Kidney (tissue), 14 donors: Measurements from ENCODE around the gene CMAS. TPM values are rescaled to one million over a fixed set of nuclear protein-coding genes. Genes with fewer than 3 reads are reported as not detected.
"Not testable (repeated sequence)": the region's sequence is repeated elsewhere in the genome, so short reads cannot be mapped to it uniquely, and the experiment has no call there.

ENCODE experiments used
- DNase-seq, 5 donors: peaks; one replicate each; pipeline ENCODE4 v3.0.0-alpha.2; 2013 to 2020
- FAIRE-seq: peaks from 2 replicates; lab custom pipeline; 2012; peaks lifted over from hg19 to GRCh38; lab: Jason Lieb, UNC
- H3K27ac ChIP-seq, 2 donors: one replicate each; pipeline ENCODE4 v1.7.0; 2013; ENCODE audit warnings: low read depth in 2 of 2, low read length in 2 of 2, inconsistent platforms in 1 of 2
- H3K27me3 ChIP-seq: one replicate; pipeline ENCODE4 v1.7.1; 2013; ENCODE audit warnings: low read length, inconsistent platforms; ENCODE audit not compliant: control insufficient read depth, insufficient read depth
- H3K36me3 ChIP-seq, 3 donors: one replicate each; pipeline versions ENCODE4 v1.7.0 to v1.7.1; 2013; ENCODE audit warnings: low read length in 3 of 3, control low read depth in 1 of 3, inconsistent platforms in 1 of 3; ENCODE audit not compliant: insufficient read depth in 3 of 3, control insufficient read depth in 2 of 3
- H3K4me1 ChIP-seq, 3 donors: one replicate each; pipeline versions ENCODE4 v1.7.0 to v1.7.1; 2013; ENCODE audit warnings: low read length in 3 of 3, inconsistent platforms in 1 of 3, low read depth in 1 of 3; ENCODE audit not compliant: control insufficient read depth in 2 of 3, insufficient read depth in 2 of 3
- H3K4me3 ChIP-seq, 3 donors: one replicate each; pipeline versions ENCODE4 v1.7.0 to v1.8.1; 2013; ENCODE audit warnings: low read length in 3 of 3, control low read depth in 1 of 3, inconsistent platforms in 1 of 3
- H3K9ac ChIP-seq, 3 donors: one replicate each; pipeline versions ENCODE4 v1.7.0 to v1.7.1; 2013; ENCODE audit warnings: low read length in 3 of 3, control low read depth in 1 of 3, inconsistent platforms in 1 of 3
- H3K9me3 ChIP-seq, 3 donors: one replicate each; pipeline versions ENCODE4 v1.7.0 to v1.7.1; 2013; ENCODE audit warnings: low read length in 3 of 3, control low read depth in 1 of 3, inconsistent platforms in 1 of 3; ENCODE audit not compliant: control insufficient read depth in 2 of 3, insufficient read depth in 1 of 3
- intact Hi-C: fragments of 100-400 bp; cut with DNase I; formaldehyde crosslinking; loops from one replicate; pipeline ENCODE4 v1.11.1; 2022
- polyA plus RNA-seq: library from polyadenylated mRNA; stranded (reverse); fragments of 350-450 nt; fragmentation: Illumina TruSeq; extraction: RNeasy Lipid Tissue Mini Kit (QIAGEN cat#74804); gene quantifications from one replicate; pipeline ENCODE4 v1.2.3, GENCODE V29; 2014; ENCODE audit warnings: low read depth, low replicate concordance; ENCODE audit not compliant: insufficient read depth
- total RNA-seq: library from RNA; stranded (reverse); fragmentation: NEBNext Ultra II Directional; extraction: Animal tissue kit (Norgen Biotek cat#: 25700); gene quantifications from one replicate; pipeline ENCODE4 v1.2.1, GENCODE V29; 2021
- TF ChIP-seq, protein P1 (sequence below): IDR thresholded peaks from 3 replicates; pipeline ENCODE4 v1.5.1; 2012; ENCODE audit warnings: mild to moderate bottlenecking, moderate library complexity, borderline replicate concordance; ENCODE audit not compliant: insufficient read depth; ENCODE audit errors: extremely low read depth
- donor health status: control.
- donor health status: control.
- donor health status: control.
- donor health status: control.
- donor health status: control.
- donor health status: DM: yes; HTN: yes; CAD: no.
- donor health status: Normal renal cell carcinoma (clear cell type).

The CMAS gene
- total and polyA plus RNA-seq, 2 donors from 2014 or later = 29.2 to 45.2 TPM

DNA sequence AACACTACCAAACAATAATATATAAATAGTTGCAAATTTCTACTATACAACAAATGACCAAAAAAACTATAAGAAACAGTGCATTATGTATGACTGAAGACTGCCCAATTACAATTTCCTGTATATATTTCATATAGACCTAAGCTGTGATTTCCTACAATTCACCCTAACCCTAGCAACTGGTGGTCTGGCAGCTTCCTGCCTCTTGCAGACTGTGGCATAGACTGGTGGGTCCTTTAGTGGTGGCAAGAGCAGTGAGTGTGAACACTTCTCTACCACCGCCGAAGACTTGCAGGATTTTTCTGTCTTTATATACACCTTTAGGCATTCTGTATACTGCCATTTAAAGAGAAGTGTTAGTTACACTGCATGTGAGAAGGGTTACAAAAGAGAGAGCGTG, 43.6 kb upstream of the CMAS start:
- no peaks in the 10 kb centered on the region for H3K4me1 ChIP-seq
- TF ChIP-seq, protein P1, sequence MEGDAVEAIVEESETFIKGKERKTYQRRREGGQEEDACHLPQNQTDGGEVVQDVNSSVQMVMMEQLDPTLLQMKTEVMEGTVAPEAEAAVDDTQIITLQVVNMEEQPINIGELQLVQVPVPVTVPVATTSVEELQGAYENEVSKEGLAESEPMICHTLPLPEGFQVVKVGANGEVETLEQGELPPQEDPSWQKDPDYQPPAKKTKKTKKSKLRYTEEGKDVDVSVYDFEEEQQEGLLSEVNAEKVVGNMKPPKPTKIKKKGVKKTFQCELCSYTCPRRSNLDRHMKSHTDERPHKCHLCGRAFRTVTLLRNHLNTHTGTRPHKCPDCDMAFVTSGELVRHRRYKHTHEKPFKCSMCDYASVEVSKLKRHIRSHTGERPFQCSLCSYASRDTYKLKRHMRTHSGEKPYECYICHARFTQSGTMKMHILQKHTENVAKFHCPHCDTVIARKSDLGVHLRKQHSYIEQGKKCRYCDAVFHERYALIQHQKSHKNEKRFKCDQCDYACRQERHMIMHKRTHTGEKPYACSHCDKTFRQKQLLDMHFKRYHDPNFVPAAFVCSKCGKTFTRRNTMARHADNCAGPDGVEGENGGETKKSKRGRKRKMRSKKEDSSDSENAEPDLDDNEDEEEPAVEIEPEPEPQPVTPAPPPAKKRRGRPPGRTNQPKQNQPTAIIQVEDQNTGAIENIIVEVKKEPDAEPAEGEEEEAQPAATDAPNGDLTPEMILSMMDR = no peak
- H3K27ac ChIP-seq = no peak overlapping the region
- intact Hi-C loops = no loop called here
- H3K4me3 ChIP-seq = no peak overlapping the region
- no peak for FAIRE-seq
- no peaks in the 10 kb centered on the region for H3K9me3 ChIP-seq
- H3K9ac ChIP-seq = no peak overlapping the region
- no peak for DNase-seq
- no peaks in the 10 kb centered on the region for H3K27me3 ChIP-seq
- no peaks in the 10 kb centered on the region for H3K36me3 ChIP-seq

DNA sequence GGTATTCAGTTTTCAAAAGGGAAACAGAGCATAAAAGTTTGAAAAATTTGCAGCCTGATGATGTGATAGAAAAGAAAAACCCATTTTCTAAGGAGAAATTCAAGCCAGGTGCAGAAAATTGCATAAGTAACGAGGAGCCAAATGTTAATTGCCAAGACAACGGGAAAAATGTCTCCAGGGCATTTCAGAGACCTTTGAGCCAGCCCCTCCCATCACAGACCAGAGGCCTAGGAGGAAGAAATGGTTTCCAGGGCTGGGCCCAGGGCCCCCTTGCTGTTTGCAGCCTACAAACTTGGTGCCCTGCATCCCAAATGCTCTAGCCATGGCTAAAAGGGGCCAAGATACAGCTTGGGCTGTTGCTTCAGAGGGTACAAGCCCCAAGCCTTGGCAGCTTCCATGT, 38.2 kb upstream of the CMAS start:
- FAIRE-seq, intact Hi-C loops, H3K9me3 ChIP-seq, H3K27ac ChIP-seq, H3K4me3 ChIP-seq, H3K9ac ChIP-seq, H3K36me3 ChIP-seq, DNase-seq, H3K27me3 ChIP-seq, H3K4me1 ChIP-seq: not testable (repeated sequence)

DNA sequence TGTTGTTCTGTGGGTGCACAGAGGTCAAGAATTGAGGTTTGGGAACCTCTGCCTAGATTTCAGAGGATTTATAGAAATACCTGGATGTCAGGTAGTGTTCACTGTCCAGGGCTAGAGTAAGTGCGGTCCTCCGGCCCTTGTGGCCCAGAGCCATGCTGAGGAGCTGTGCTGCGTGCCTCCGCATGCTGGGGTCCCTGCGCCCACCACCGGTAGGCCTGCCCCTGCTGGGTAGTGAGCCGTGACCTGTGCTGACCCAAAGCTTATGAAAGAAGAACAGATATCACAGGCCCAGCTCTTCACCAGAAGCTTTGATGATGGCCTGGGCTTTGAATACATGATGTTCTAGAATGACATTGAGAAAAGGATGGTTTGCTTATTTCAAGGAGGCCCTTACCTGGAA, 37.8 kb upstream of the CMAS start:
- Histone ChIP-seq H3K4me3 (no peak overlapping the region), H3K9me3 (no peaks in the 10 kb centered on the region), H3K36me3 (no peaks in the 10 kb centered on the region), H3K27ac (no peak overlapping the region), H3K27me3 (no peaks in the 10 kb centered on the region), H3K4me1 (no peaks in the 10 kb centered on the region), H3K9ac (no peak overlapping the region)
- DNase-seq (no peak), FAIRE-seq (no peak)
- intact Hi-C loops = no loop called here
- TF ChIP-seq, protein P1 = no peak

DNA sequence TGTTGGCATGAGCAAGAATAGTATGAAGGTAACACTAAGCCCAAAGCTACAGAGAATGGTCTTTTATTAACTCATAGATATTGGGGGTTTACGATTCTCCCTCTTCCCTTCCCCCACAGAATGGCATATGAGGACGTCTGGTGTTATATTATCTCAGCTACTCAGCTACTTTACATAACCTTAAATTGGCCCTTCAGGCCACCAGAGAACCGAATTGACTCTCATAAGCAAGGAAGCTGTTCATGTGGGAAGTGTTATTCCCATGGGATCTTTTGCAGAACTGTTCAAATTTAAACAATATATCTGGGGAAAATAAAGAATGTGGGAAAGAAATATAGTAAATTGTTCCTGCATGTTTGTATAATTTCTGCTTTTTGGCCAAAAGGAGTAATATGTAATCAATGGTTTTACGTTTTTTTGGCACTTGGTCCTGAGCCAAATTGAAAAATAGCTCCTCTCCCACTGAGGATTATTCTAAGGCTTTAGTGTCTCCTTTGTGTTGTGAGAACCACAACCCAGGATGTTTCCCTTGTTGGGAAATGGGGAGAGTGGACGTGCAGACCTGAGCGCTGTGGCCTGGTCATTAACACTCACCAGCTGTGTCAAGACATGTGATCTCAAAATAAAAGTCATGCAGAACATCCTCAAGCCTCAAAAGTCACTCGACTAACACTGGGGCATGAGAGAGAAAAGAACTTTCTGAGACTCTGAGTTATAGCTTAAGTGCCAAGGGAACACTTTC, 31.8 kb upstream of the CMAS start:
- Histone ChIP-seq H3K9ac (no peak overlapping the region), H3K36me3 (no peaks in the 10 kb centered on the region), H3K4me3 (no peak overlapping the region), H3K9me3 (no peaks in the 10 kb centered on the region), H3K27me3 (no peaks in the 10 kb centered on the region), H3K4me1 (no peaks in the 10 kb centered on the region), H3K27ac (no peak overlapping the region)
- FAIRE-seq = no peak
- TF ChIP-seq, protein P1 = no peak
- intact Hi-C loops = no loop called here
- peak in 1 of 5 donors; percentile 4 for DNase-seq
